ENCODE data around the gene SLC10A1.
A peak's percentile ranks its signal among the peaks of the same experiment; 100 is the strongest.
"Not testable (repeated sequence)": the region's sequence is repeated elsewhere in the genome, so short reads cannot be mapped to it uniquely, and the experiment has no call there.

The SLC10A1 gene

GRCh38 chr14:69796797-69797500, at the start of gene SLC10A1:
Gene SLC10A1 (minus strand): TSS chr14:69797241. CDS start chr14:69797155, 86 bp downstream.
- DNase-seq (ENCODE audit: low read depth): no peak

GRCh38 chr14:69845787-69846186, 48.7 kb upstream of the SLC10A1 start:
- no peak for DNase-seq (ENCODE audit: low read depth)

GRCh38 chr14:69845050-69845581, 48.1 kb upstream of the SLC10A1 start:
- DNase-seq (ENCODE audit: low read depth): no peak

GRCh38 chr14:69844171-69844570, 47.1 kb upstream of the SLC10A1 start:
- no peak for DNase-seq (ENCODE audit: low read depth)

GRCh38 chr14:69842686-69843420, 45.8 kb upstream of the SLC10A1 start:
- DNase-seq (ENCODE audit: low read depth): no peak

GRCh38 chr14:69841656-69842055, 44.6 kb upstream of the SLC10A1 start:
- DNase-seq (ENCODE audit: low read depth): no peak

- DNase-seq (ENCODE audit: low read depth): no peak
These were observed 42.6 kb upstream of the SLC10A1 start for GRCh38 chr14:69839661-69840060.

- no peak for DNase-seq (ENCODE audit: low read depth)
These were observed 41.9 kb upstream of the SLC10A1 start for GRCh38 chr14:69838881-69839416.

GRCh38 chr14:69828879-69829278, 31.8 kb upstream of the SLC10A1 start:
- DNase-seq (ENCODE audit: low read depth): no peak

- DNase-seq (ENCODE audit: low read depth): no peak
These were observed 31.3 kb upstream of the SLC10A1 start for GRCh38 chr14:69828354-69828753.

GRCh38 chr14:69827560-69827959, 30.5 kb upstream of the SLC10A1 start:
- no peak for DNase-seq (ENCODE audit: low read depth)

GRCh38 chr14:69822456-69822855, 25.4 kb upstream of the SLC10A1 start:
- DNase-seq (ENCODE audit: low read depth): no peak

GRCh38 chr14:69820991-69821390, 23.9 kb upstream of the SLC10A1 start:
- DNase-seq (ENCODE audit: low read depth): no peak

- no peak for DNase-seq (ENCODE audit: low read depth)
These were observed 22.6 kb upstream of the SLC10A1 start for GRCh38 chr14:69819607-69820006.

- DNase-seq (ENCODE audit: low read depth): peak; percentile 9
These were observed 21.7 kb upstream of the SLC10A1 start for GRCh38 chr14:69818758-69819191.

- DNase-seq (ENCODE audit: low read depth): no peak
These were observed 19.2 kb upstream of the SLC10A1 start for GRCh38 chr14:69816216-69816615.

- DNase-seq (ENCODE audit: low read depth): no peak
These were observed 18.5 kb upstream of the SLC10A1 start for GRCh38 chr14:69815556-69815955.

- no peak for DNase-seq (ENCODE audit: low read depth)
These were observed 17.4 kb upstream of the SLC10A1 start for GRCh38 chr14:69814397-69814796.

GRCh38 chr14:69813346-69813745, 16.3 kb upstream of the SLC10A1 start:
- DNase-seq (ENCODE audit: low read depth): not testable (repeated sequence)

GRCh38 chr14:69812711-69813110, 15.7 kb upstream of the SLC10A1 start:
- DNase-seq (ENCODE audit: low read depth): no peak

GRCh38 chr14:69811868-69812252, 14.8 kb upstream of the SLC10A1 start:
- no peak for DNase-seq (ENCODE audit: low read depth)

- DNase-seq (ENCODE audit: low read depth): no peak
These were observed 14.3 kb upstream of the SLC10A1 start for GRCh38 chr14:69811227-69811867.

Measured in activated T-cell treated with anti-CD3 and anti-CD28 coated beads for 1 hour (primary cell).